Activated gamma-delta T cell treated with Interleukin-2 at 50 U/mL for 16 hours (primary cell): ENCODE measurements around the gene AHDC1.

Experiments
- DNase-seq: peaks from one replicate; pipeline ENCODE4 v3.0.0-alpha.2; 2020

AHDC1 gene

DNA sequence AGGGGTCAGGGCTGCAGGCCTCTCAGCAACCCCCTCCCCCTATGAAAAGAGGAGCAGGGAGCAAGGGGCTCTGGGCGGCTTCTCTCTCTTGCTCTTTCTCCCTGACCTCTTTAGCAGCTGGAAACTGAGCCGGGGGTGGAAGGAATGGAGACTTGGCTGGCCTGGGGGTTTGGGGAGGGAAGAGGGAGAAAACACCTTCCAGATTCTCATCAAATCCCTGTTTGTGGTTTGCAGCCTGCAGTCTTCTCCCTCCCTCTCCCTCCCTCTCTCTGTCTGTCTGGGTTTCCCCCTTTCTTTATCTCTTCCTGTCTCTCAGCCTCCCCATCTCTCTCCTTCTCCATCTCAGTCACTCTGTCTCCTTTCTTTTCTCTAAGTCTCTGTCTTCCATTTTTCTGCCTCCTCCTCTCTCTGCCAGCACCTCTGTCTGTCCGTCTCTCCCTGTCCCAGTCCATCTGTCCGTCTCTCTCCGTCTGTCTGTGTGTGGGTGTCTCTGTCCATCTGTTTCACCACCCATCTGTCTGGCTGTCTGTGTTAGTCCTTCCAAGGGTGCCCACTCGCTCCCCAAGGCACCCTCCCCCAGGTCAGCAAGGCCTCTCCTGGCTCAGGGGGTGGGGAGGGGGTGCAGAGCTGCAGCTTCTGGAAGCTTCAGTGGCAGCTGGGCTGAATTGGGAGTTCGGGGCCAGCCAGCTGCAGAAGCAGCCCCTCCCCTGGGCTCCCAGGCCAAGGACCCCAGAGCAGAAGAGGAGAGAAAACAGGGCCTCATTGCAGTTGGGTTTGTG is 6.2 kb downstream of the AHDC1 start:
- DNase-seq: no peak

DNA sequence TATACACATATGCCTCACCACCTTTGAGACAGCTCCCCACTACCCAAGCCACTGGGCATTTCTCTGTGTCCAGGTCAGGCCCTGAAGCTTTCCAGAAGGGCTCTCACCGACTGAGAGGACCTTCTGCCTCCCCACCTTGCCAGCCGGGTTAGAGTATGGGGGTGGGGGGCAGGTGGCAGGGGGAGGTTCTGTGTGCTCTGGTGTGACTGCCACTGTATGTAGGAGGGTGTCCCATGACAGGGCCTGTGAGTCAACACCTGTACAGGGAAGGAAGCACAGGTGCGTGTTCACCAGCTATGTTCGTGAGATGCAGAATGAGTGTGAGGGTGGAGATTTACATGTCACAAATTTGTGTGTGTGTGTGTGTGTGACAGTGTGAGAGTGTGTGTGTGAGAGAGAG is 7.0 kb downstream of the AHDC1 start:
- no peak for DNase-seq

DNA sequence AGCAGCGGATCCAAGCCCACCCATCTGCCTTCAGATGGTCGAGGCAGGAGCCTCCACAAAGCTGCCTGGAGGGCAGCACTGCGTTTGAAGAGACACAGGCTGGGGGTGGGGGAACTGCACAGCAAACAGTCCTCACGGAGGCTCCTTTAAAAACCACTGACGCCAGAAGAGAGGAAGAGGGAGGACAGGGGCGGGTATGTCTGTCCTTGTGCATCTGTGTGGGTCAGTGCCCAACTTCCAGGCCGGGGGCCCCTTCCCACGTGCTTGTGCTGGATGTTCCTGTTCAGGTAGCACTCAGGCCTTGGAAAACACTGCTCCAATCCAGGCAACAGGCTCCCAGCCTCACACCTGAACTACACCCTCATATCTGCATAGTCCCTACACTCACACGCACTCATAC is 7.7 kb downstream of the AHDC1 start:
- DNase-seq: no peak

DNA sequence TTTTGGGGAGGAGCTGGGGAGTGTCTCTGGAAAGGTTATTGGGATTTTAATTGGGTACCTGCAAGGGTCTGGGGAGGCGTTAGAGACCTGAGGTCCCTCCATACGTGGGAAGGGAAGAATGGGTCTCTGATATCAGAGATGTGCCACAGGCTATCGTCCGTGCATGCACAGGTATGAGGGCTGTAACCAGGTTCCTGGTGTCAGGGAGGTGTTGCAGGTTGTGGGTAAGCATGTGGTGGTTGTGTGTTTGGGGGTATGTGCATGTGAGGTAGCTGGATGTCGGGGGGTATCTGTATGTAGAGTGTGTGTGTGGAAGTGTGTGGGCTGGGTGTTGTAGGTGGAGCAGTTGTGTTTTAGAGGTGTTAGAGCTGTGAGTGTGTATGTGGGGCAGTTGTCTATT is 8.3 kb downstream of the AHDC1 start:
- DNase-seq: no peak

DNA sequence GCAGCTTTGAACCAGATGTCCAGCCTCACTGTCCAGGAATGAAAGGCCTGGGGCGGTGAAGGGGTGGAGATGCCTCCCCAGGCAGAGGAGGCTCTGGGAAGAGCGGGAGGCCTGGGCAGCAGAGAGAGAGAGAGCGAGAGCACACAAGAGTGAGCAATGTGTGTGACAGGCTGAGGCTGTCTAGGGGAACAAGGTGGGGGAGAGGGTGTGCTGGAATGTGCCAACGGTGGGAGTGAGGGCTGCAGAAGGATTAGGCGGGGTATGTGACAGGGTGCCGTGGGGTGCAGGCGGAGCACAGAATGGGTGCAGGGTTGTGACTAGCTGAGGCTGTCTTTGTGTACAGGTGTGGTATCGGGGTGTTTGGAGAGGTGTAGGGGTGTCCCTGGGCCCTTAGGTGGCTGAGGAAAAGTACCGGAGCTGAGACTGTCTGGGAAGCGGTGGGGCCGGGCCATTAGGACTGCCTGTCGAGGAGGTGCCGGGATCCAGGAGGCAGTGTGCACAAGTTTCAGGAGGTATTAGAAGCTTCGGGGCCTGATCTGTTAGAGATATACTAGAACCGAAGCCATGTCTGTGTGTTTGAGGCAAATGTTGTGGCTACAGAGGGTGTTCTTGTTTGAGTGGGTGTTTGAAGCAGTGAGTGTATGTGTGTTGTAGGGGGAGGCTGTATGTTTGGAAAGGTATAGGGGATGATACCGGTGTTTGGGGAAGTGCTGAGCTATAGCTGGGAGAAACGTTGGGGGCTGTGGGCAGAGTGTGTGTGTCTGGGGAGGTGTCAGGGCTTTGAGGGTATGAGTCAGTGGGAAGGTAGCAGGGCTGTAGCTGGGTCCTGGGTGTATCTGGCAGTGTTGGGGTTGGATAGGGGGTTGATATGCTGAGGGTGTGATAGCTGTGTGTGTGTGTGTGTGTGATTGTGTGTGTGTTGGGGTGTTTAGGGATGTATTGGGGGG is 9.1 kb downstream of the AHDC1 start:
- no peak for DNase-seq

DNA sequence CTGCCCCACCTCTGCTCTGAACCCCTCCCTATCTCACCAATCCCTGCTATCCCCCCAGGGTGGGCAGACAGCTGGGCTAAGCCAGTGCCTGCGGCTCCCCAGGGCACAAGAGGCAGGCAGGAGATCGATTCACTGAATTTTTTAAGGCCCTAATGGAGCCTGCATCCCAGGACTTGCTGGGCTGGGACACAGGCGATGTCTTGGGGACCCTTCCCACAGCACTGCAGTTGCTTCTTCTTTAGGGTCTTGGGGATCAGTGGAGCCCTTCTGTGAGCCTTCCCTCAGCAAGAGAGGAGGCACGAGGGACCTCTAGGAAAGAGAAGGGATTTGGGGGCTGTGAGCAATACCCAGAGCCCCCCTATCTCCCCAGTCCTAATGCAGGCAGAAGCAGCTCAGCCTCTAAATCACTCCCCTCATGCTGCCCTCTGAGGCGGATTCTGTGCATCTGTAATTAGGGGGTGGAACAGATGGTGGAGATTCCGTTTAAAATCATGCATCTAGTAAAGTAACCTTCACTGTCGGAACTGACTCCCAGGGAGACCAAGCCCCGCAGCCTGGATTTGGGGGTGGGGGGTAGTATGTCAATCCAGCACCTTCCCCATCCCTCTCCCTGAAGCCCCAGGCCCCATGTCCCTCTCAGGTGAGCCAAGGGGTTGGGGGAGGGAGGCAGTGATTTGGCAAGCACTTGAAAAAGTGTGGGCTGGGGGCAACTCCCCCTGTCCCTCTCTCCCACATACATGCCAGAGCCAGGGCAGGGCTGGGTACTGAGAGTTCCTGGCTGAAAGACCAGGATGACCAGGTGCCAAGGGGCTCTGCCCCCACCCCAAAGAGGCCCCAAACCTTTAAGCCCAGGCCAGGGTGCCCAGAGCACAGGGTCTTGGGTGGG is 10.0 kb downstream of the AHDC1 start:
- no peak for DNase-seq

DNA sequence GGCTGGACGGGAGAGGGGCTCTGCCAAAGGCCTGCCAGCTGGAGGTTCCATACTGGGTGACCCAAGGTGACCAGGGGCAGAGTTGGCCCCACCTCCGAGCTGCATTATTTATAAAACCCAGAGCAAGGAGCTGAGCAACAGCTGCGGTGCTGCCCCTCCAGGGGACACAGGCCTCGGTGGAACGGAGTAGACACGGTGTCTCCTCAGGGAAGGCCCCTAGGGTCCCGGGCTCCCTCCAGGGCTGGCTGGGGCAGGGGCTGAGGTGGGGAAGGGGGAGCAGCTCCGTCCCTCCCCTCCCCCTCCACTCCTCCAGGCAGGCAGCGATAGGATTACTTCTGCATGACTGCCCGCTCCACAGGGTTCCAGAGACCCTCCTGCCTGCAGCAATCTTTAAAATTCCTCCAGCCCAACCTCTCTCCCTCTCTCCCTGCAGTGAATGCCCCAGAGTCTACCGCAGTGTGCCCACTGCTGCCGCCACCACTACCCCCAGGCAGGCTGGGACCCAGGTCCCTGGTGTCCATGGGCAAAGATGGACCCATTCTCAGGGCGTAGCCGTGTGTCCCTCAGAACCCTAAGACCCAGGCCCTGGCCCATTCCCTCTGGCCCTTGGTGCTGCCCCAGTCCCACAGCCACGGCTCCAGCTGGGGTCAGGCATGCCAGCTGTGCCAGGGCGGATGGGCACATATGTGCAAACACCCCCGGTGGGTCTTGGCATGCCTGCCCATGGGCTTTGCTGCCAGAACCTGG is 10.8 kb downstream of the AHDC1 start:
- no peak for DNase-seq

DNA sequence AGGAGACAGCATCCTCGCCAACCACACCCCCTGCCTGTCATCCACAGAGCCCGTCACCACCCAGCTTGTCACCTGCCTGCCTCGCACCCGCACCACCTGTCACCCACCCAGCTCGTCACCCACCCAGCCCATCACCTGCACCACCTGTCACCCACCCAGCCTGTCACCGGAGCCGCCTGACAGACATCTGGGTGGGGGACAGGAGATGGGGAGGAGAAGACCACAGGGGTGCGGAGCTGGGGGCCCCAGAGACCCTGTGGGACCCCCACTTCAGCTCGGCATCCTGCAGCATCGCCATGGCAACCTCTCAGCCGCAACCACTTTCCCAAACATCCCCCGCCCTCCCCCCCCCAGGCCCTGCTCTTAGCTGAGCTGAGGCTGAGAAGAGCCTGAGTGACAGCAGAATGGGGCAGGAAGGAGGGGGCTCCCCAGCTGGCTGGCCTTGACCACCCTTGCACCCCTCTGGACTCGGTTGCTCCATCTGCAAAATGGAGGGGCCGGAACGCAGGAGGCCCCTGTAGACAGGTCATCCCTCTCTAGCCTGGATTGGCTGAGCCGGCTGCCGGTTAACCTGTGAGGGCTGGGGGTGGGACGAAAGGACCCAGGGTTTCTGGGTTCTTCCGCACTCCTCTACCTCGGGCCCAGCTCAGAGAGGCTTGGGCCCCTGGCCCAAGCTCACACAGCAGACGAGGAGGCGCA is 11.6 kb downstream of the AHDC1 start:
- no peak for DNase-seq

DNA sequence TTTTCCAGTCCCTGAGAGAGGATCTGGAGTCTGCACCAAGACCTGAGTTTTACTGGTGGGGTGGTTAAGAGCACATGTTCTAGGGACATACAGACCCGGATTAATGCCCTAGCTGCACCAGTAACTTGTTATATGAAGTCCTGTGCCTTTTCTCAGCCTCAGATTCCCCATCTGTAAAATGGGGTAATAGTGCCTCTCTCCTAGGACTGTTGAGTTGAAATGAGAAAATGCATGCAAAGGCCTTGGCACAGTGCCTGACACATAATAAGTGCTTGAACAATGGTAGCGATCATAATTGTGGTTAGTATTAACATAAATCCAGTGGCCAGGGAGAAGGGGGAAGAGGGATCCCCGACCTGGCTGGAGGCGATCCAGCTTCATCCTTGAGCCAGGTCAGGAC is 12.3 kb downstream of the AHDC1 start:
- DNase-seq: no peak

DNA sequence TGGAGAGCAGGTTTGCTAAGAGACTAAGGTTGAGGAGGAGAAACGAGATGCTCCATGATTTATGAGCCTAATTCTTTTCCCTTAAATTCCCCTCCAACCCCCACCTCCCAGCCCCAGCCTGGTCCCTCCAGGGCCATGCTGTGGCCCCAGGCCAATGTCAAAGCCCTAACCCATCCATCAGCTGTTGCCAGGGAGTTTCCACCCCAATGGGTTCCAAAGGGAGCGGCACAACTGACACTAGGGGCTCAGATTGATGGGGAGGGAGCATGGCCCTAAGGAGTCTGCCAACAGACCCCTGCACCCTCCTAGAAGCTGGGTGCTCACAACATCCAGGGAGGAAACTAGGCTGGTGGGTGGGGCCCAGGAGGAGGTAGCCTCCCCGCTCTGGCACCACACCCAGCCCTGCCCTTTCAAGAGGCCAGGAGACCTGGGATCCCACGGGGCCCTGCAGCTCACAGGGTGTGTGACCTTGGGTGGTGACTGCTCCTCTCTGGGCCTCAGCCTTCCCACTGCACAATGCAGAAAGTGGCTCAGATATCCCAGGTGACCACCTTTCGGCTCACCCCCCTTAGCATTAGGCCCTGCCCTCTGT is 12.9 kb downstream of the AHDC1 start:
- DNase-seq: no peak

DNA sequence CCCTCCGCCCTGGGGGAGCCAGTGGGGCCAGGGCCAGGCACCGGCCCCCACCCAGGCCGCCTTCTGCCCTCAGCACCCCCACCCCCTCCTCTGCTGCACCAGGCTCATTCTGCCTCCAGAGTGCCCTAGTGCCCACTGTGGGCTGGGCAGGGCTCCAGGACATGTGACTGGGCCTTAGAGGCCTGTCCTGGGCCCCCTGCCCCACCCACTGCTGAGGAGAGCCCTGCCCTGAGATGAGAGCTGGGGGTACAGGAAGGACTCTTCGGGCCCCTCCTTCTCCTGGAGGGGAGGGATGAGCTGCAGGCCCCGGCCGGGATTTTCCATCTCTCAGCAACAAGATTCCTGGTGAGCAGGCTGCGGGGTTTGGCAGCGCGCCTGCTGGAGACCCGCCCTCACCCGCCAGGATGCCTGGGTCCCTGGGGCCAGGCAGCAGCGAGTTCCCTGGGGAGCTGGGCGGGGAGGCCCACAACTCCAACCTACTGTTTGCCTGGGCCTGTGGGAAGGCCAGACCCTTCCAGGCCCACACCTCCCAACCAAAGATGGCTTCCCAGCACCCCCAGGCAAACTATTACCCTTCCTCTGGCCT is 14.0 kb downstream of the AHDC1 start:
- DNase-seq: no peak

DNA sequence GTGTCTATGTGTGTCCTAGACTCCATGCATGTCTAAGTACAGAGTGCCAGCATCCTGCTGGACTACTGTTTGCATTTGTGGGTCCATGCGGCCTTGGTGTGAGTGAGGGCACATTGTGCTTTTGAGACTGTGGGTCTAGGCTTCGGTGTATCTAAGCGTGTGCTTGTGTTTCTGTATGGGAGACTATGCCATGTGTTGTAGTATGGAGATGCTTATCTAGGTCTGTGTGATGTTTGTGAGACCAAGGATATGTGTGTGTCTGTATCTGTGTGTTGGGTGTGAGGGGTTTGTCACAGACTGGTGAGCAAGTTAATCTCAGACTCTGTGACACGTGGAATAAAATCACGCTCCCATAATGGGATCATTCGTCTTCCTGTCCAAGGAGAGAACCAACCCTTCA is 14.5 kb downstream of the AHDC1 start:
- DNase-seq: no peak

DNA sequence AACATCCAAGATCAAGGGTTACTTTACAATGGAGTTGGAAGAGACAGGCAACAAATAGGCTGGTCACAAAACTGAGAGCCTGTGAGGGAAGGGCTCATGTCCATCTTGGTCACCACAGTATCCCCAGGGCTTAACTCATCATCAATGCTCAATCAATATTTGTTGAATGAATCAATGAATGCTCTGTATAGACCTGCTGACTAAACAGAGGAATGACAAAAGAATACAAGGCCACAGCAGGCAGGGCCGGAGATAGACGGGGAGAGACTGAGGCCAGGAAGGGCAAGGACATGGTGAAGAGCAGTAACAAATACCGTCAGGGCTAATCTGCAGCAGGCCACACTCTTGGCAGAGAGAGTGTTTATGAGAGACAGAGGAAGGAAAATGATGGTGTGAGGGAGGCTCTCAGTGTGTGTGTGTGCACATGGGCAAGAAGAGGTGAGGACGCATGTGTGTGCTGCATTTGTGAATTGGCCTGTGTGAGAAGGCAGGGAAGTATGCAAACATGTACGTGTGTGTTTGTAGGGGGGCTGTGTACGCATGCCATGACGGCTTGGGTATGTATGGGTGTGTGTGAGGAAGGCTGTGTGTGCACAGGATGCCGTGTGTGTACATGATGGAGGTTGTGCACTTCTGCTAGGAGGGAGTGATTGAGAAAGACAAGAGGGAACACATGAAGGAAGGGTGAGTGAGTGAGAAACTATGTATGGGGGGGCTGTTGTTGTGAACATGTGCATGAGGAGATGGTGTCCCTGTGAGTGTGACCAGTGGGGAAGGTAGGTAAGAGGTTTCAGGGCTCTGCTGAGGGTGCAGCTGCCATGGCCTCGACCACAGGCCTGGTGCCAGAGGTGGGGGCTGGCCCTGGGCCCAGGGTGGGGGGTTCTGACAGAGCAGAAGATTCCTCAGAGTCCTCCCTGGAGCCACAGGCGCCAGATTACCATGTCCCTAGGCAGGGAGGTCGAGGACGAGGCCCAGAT is 15.4 kb downstream of the AHDC1 start:
- no peak for DNase-seq

DNA sequence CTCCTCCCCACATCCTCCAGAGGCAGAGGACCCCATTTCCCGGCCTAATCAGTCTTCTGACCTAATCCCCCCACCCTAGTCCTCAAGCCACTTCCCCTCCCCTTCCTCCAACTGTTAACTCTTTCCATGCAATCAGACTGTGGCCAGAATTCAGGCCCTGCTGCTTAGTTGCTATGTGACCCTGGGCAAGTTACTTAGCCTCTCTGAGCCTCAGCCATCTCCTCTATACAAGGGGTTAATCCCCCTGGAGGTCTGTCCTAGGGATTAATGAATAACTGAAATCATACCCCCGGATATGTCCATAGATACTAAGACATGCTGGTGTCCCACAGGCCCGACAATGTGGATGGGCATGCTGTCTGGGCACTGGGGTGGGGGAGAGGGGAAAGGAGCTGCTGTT is 18.3 kb downstream of the AHDC1 start:
- DNase-seq: no peak

DNA sequence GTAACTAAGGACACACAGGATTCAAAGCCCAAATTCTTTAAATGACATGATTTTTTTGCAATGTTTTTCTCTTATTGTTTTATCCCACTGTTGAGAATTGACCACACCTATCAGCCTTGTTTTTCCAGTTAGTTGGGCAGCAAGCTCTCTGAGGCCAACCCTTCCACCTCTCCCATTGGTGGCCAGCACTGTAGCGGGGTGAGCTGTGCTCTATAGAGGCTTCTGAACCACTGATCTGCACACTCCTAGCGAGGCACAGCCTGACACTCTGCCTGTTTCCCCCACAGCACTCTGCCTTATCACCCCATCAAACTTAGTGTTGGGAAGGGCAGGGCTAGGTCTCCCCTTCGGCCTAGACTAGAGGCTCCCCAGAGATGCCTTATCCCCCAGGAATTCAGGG is 19.5 kb downstream of the AHDC1 start:
- no peak for DNase-seq

DNA sequence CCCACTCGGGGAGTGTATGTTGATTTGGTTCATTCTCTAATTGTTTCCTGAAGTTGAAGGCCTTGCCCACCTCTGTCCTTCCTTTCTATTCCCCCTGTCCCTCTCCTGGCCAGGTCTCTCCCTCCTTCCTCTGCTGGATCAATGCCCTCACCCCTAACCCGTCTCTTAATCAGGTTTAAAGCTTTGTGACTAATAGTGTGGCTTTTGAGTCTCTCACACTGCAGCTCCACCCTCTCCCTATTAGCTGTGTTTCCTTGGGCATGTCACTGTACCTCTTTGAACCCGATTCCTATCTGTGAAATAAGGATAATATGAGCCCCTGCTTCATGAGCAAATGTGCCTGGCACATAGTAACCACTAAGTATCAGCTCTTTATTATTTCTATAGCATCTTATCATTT is 20.5 kb downstream of the AHDC1 start:
- no peak for DNase-seq

DNA sequence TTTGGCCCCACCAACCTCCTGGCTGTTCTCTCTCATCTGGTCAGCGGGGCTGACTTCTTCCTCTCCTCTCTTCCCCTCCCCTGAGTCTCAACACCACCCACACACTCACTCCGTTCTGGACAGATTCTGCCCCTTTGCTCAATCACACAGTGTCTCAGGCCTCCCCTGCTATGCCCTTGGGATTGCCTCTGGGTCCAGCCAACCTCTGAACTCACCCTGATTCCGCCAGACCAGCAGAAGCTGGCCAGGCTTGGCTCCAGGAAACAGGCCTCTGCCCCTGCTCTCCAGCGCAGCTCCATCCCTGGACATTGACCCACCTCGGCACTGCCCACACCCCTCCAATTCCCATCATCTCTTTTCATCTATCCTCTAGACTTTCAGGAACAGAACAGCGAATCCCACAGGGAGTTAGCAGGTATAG is 22.1 kb downstream of the AHDC1 start:
- DNase-seq: no peak

DNA sequence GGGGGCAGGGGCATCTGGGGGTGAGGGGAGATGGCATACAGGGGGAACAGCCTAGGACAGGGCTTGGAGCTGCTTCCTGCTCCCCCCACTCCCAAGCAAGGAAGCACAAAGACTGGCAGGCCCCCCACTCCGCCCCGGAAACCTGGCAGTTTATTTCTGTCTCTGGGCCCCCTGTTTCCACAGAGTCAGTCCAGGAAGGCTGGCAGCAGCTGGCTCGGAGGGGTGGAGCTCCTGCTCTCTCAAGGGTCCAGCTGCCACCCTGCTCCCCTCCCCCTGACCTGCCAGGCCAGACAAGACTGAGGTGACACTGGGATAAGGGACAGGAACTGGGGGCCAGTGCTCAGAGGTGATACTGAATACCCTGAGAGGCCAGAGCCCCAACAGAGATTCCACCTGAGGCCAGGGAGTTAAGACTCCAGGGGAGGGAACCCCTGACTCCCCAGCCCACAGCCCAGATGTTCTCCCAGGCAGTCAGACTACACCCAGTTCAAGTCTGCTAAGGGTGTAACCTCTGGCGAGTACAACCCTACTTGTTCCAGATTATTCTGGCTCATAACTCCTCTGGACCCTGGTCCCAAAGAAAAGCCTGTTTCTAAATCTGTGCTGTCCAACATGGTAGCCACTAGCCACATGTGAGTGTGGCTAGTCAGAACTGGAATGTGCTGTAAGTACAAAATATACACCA is 26.3 kb downstream of the AHDC1 start:
- DNase-seq: no peak

DNA sequence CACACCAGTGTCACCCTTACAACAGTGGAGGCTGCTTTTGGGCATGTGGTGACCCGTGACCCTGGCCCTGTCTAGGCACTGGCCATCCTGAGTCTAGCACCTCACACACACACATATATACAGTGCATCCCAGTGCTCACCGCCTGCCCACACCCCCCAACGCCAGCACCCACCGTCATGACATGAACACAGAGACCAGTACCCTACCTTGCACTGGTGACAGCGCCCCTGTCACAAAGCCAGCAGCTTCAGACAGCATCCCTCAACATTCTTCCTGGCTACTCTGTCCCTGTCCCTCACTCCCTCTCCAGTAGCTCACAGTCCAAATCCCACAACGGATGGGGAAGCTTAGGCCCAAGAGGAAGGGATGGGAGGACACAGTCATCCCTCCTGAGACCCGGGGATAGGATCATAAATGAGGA is 27.1 kb downstream of the AHDC1 start:
- no peak for DNase-seq
